ENCODE data around the gene PTPN22.

- TF ChIP-seq, protein P1, sequence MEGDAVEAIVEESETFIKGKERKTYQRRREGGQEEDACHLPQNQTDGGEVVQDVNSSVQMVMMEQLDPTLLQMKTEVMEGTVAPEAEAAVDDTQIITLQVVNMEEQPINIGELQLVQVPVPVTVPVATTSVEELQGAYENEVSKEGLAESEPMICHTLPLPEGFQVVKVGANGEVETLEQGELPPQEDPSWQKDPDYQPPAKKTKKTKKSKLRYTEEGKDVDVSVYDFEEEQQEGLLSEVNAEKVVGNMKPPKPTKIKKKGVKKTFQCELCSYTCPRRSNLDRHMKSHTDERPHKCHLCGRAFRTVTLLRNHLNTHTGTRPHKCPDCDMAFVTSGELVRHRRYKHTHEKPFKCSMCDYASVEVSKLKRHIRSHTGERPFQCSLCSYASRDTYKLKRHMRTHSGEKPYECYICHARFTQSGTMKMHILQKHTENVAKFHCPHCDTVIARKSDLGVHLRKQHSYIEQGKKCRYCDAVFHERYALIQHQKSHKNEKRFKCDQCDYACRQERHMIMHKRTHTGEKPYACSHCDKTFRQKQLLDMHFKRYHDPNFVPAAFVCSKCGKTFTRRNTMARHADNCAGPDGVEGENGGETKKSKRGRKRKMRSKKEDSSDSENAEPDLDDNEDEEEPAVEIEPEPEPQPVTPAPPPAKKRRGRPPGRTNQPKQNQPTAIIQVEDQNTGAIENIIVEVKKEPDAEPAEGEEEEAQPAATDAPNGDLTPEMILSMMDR (IDR thresholded peaks at IDR 0.05; ENCODE audit: low read depth, low read length), result no peak
- no peak for TF ChIP-seq POLR2A (IDR thresholded peaks at IDR 0.05; ENCODE audit: extremely low read depth, insufficient read length)
- TF ChIP-seq, protein P2, sequence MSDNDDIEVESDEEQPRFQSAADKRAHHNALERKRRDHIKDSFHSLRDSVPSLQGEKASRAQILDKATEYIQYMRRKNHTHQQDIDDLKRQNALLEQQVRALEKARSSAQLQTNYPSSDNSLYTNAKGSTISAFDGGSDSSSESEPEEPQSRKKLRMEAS (IDR thresholded peaks at IDR 0.05; ENCODE audit: low read depth, low read length), result no peak
- no peak for TF ChIP-seq MYC (IDR thresholded peaks at IDR 0.05; ENCODE audit: low read depth, low read length)
Measured at GRCh38 chr1:113899111-113899510, 27.6 kb upstream of the PTPN22 start.

Measured in NB4 (cell line).